ENCODE results near the gene CIC.
A peak's percentile ranks its signal among the peaks of the same experiment; 100 is the strongest.

CIC gene

DNA sequence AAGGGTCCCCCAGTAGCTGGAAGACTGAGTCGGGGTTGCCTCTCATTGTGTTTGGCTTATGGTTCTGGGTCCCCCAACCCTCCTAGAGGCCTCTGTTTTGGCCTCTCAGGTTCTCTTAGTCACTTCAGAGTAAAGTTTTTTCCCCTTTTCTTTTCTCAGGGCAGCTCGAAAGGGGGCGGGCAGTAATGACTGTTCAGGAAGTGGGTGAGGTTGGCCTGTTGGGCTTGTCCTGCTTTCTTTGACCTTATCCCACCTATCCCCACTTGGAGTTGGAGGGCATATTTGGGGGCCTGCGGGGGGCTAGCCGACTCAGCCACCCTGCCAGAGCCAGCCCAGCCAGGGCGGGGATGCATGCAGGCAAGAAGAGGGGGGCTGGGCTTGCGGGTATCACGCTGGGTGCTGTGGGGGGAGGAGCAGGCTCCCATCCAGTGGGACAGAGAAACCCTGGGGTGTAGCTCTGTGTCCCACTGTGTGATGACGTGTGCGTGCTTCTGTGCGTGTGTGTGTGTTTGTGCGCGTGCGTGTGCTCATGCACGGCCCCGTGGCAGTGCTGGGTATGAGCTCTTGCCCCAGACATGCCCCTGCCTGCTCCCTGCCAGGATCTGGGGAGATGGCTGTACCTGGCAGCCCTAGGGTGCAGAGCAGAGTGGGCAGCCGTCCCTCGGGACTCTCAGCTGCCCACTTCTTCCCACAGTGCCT, 1.4 kb downstream of the CIC start:
- Histone ChIP-seq H2AK5ac (ENCODE audit: low read length, severe bottlenecking) (peak overlapping the region; percentile 95), H3K27ac (ENCODE audit: low read length, poor library complexity, severe bottlenecking) (peak overlapping the region; percentile 97), H3K4me3 (ENCODE audit: insufficient read depth in 1 of 2, low read depth in 1 of 2, low read length in 2 of 2) (peak overlapping the region; percentile 44 to 96), H2BK5ac (ENCODE audit: low read depth, low read length, poor library complexity, severe bottlenecking) (peak overlapping the region; percentile 97), H3K14ac (ENCODE audit: low read length in 2 of 2) (peak overlapping the region in 1 of 2 experiments; percentile 98), H3K4me2 (ENCODE audit: low read length, poor library complexity, severe bottlenecking) (peak overlapping the region; percentile 81), H3K4ac (ENCODE audit: low read depth in 1 of 2, low read length in 2 of 2) (peak overlapping the region; percentile 83 to 96), H3K36me3 (ENCODE audit: control insufficient read depth in 1 of 2, insufficient read depth in 2 of 2, low read depth in 1 of 2, low read length in 2 of 2) (peaks cover 34 to 40% of the 10 kb centered on the region in 2 experiments), H2AFZ (ENCODE audit: low read depth, low read length) (no peak overlapping the region), H2BK15ac (ENCODE audit: low read depth, poor library complexity, severe bottlenecking) (peak overlapping the region; percentile 95), H3K4me1 (ENCODE audit: control insufficient read depth, insufficient read depth, low read depth, low read length) (peaks cover 51% of the 10 kb centered on the region), H3K79me1 (replicated peaks; ENCODE audit: low read length, poor library complexity, severe bottlenecking) (peaks cover 2% of the 10 kb centered on the region), H3K23ac (ENCODE audit: low read length in 2 of 2) (peak overlapping the region in 1 of 2 experiments; percentile 75), H2BK120ac (ENCODE audit: low read depth, low read length) (peak overlapping the region; percentile 71), H3K9ac (ENCODE audit: low read length) (peak overlapping the region; percentile 98), H3K18ac (ENCODE audit: low read depth in 1 of 2, low read length in 2 of 2) (peak overlapping the region; percentile 79 to 98), H4K8ac (ENCODE audit: low read length) (peak overlapping the region; percentile 91), H3K27me3 (ENCODE audit: control insufficient read depth in 1 of 2, insufficient read depth in 1 of 2, low read length in 2 of 2) (no peaks in the 10 kb centered on the region), H4K91ac (ENCODE audit: low read length) (peak overlapping the region; percentile 94), H3K9me3 (ENCODE audit: control insufficient read depth, low read length) (no peaks in the 10 kb centered on the region), H2BK12ac (ENCODE audit: low read length in 2 of 2) (peak overlapping the region; percentile 92 to 96)
- 77% methylated on average over 17 of the region's 18 CpGs for WGBS
- peak; percentile 73 for DNase-seq

DNA sequence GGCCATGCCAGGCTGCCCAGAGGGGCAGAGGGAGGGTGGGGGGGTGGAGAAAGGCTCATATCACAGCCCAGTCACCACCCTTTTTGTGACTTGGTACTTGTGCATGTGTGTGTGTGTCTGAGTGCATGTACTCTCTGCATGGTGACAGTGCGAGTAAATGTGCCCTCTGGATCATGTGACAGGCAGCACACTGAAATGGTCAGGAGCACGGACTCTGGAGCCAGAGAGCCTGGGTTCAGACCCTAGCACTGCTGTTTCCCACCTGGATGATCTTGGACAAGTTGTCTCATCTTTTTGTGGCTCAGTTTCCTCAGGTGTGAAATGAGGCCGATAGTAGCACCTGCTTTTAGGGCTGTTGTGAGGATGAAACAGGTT, 2.0 kb downstream of the CIC start:
- Histone ChIP-seq H2AFZ (ENCODE audit: low read depth, low read length) (no peak overlapping the region), H3K14ac (ENCODE audit: low read length in 2 of 2) (peak overlapping the region in 1 of 2 experiments; percentile 98)
- WGBS = 93% methylated on average over 3 of the region's 3 CpGs

DNA sequence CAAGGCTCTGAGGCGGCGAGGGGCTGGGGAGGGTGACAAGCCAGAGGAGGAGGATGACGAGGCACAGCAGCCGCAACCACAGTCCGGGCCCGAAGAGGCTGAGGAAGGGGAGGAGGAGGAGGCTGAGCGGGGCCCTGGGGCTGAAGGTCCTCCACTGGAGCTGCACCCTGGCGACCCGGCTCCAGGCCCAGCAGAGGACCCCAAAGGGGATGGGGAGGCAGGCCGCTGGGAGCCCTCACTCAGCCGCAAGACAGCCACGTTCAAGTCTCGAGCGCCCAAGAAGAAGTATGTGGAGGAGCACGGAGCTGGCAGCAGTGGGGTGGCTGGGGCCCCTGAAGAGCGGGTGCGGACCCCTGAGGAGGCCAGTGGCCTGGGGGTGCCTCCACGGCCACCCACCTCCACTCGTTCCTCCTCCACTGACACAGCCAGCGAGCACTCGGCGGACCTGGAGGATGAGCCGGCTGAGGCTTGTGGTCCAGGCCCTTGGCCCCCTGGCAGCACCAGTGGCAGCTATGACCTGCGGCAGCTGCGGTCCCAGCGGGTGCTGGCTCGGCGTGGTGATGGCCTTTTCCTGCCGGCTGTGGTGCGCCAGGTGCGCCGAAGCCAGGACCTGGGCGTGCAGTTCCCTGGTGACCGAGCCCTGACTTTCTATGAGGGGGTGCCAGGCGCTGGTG, 2.9 kb downstream of the CIC start:
- no peak overlapping the region for H4K91ac ChIP-seq (ENCODE audit: low read length)
- H3K9ac ChIP-seq (ENCODE audit: low read length) = peak overlapping the region; percentile 98
- H3K14ac ChIP-seq (ENCODE audit: low read length in 2 of 2) = no peak overlapping the region
- peaks cover 49 to 51% of the 10 kb centered on the region in 2 experiments for H3K36me3 ChIP-seq (ENCODE audit: control insufficient read depth in 1 of 2, insufficient read depth in 2 of 2, low read depth in 1 of 2, low read length in 2 of 2)
- no peak overlapping the region for H2BK5ac ChIP-seq (ENCODE audit: low read depth, low read length, poor library complexity, severe bottlenecking)
- no peaks in the 10 kb centered on the region for H3K27me3 ChIP-seq (ENCODE audit: control insufficient read depth in 1 of 2, insufficient read depth in 1 of 2, low read length in 2 of 2)
- no peak overlapping the region for H3K4me2 ChIP-seq (ENCODE audit: low read length, poor library complexity, severe bottlenecking)
- no peak for DNase-seq
- no peak overlapping the region for H3K18ac ChIP-seq (ENCODE audit: low read depth in 1 of 2, low read length in 2 of 2)
- peak overlapping the region in 1 of 2 experiments; percentile 21 for H2BK12ac ChIP-seq (ENCODE audit: low read length in 2 of 2)
- H3K4me3 ChIP-seq (ENCODE audit: insufficient read depth in 1 of 2, low read depth in 1 of 2, low read length in 2 of 2) = no peak overlapping the region
- no peak overlapping the region for H3K23ac ChIP-seq (ENCODE audit: low read length in 2 of 2)
- no peak overlapping the region for H3K4ac ChIP-seq (ENCODE audit: low read depth in 1 of 2, low read length in 2 of 2)
- no peak overlapping the region for H2AFZ ChIP-seq (ENCODE audit: low read depth, low read length)
- peak overlapping the region; percentile 23 for H2BK15ac ChIP-seq (ENCODE audit: low read depth, poor library complexity, severe bottlenecking)
- no peak overlapping the region for H4K8ac ChIP-seq (ENCODE audit: low read length)
- H2BK120ac ChIP-seq (ENCODE audit: low read depth, low read length) = no peak overlapping the region
- 95% methylated on average over 34 of the region's 35 CpGs for WGBS
- peaks cover 2% of the 10 kb centered on the region for H3K79me1 ChIP-seq (replicated peaks; ENCODE audit: low read length, poor library complexity, severe bottlenecking)
- H3K9me3 ChIP-seq (ENCODE audit: control insufficient read depth, low read length) = no peaks in the 10 kb centered on the region
- H3K4me1 ChIP-seq (ENCODE audit: control insufficient read depth, insufficient read depth, low read depth, low read length) = peaks cover 61% of the 10 kb centered on the region
- peak overlapping the region; percentile 97 for H3K27ac ChIP-seq (ENCODE audit: low read length, poor library complexity, severe bottlenecking)
- peak overlapping the region; percentile 94 for H2AK5ac ChIP-seq (ENCODE audit: low read length, severe bottlenecking)

More for the DNA sequence above, 2.0 kb downstream of the CIC start:
- Histone ChIP-seq H2BK12ac (ENCODE audit: low read length in 2 of 2) (peak overlapping the region in 1 of 2 experiments; percentile 96), H4K8ac (ENCODE audit: low read length) (peak overlapping the region; percentile 39), H3K23ac (ENCODE audit: low read length in 2 of 2) (peak overlapping the region in 1 of 2 experiments; percentile 75), H3K27ac (ENCODE audit: low read length, poor library complexity, severe bottlenecking) (peak overlapping the region; percentile 97), H3K36me3 (ENCODE audit: control insufficient read depth in 1 of 2, insufficient read depth in 2 of 2, low read depth in 1 of 2, low read length in 2 of 2) (peaks cover 39 to 44% of the 10 kb centered on the region in 2 experiments), H4K91ac (ENCODE audit: low read length) (no peak overlapping the region), H3K9me3 (ENCODE audit: control insufficient read depth, low read length) (no peaks in the 10 kb centered on the region), H3K18ac (ENCODE audit: low read depth in 1 of 2, low read length in 2 of 2) (peak overlapping the region; percentile 23 to 98), H2BK5ac (ENCODE audit: low read depth, low read length, poor library complexity, severe bottlenecking) (peak overlapping the region; percentile 57), H3K4ac (ENCODE audit: low read depth in 1 of 2, low read length in 2 of 2) (peak overlapping the region in 1 of 2 experiments; percentile 45), H2BK15ac (ENCODE audit: low read depth, poor library complexity, severe bottlenecking) (no peak overlapping the region), H3K9ac (ENCODE audit: low read length) (peak overlapping the region; percentile 98), H3K4me2 (ENCODE audit: low read length, poor library complexity, severe bottlenecking) (peak overlapping the region; percentile 81), H3K4me1 (ENCODE audit: control insufficient read depth, insufficient read depth, low read depth, low read length) (peaks cover 54% of the 10 kb centered on the region), H3K79me1 (replicated peaks; ENCODE audit: low read length, poor library complexity, severe bottlenecking) (peaks cover 2% of the 10 kb centered on the region), H3K27me3 (ENCODE audit: control insufficient read depth in 1 of 2, insufficient read depth in 1 of 2, low read length in 2 of 2) (no peaks in the 10 kb centered on the region), H2AK5ac (ENCODE audit: low read length, severe bottlenecking) (peak overlapping the region; percentile 94), H3K4me3 (ENCODE audit: insufficient read depth in 1 of 2, low read depth in 1 of 2, low read length in 2 of 2) (peak overlapping the region; percentile 37 to 96), H2BK120ac (ENCODE audit: low read depth, low read length) (no peak overlapping the region)
- DNase-seq = no peak

DNA sequence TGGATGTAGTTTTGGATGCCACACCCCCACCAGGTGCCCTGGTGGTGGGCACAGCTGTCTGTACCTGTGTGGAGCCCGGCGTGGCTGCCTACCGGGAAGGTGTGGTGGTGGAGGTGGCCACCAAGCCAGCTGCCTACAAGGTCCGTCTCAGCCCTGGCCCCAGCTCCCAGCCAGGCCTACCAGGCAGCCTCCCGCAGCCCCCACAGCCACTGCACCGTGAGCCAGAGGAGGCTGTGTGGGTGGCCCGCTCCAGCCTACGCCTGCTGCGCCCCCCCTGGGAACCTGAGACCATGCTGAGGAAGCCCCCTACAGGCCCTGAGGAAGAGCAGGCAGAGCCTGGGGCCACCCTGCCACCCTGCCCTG, 3.5 kb downstream of the CIC start:
- Histone ChIP-seq H3K4ac (ENCODE audit: low read depth in 1 of 2, low read length in 2 of 2) (no peak overlapping the region), H3K27ac (ENCODE audit: low read length, poor library complexity, severe bottlenecking) (no peak overlapping the region), H3K79me1 (replicated peaks; ENCODE audit: low read length, poor library complexity, severe bottlenecking) (peaks cover 2% of the 10 kb centered on the region), H3K4me1 (ENCODE audit: control insufficient read depth, insufficient read depth, low read depth, low read length) (peaks cover 65% of the 10 kb centered on the region), H2AFZ (ENCODE audit: low read depth, low read length) (no peak overlapping the region), H2BK12ac (ENCODE audit: low read length in 2 of 2) (no peak overlapping the region), H3K9me3 (ENCODE audit: control insufficient read depth, low read length) (no peaks in the 10 kb centered on the region), H3K4me3 (ENCODE audit: insufficient read depth in 1 of 2, low read depth in 1 of 2, low read length in 2 of 2) (no peak overlapping the region), H2BK15ac (ENCODE audit: low read depth, poor library complexity, severe bottlenecking) (no peak overlapping the region), H3K18ac (ENCODE audit: low read depth in 1 of 2, low read length in 2 of 2) (no peak overlapping the region), H3K9ac (ENCODE audit: low read length) (no peak overlapping the region), H4K91ac (ENCODE audit: low read length) (no peak overlapping the region), H2BK120ac (ENCODE audit: low read depth, low read length) (no peak overlapping the region), H2AK5ac (ENCODE audit: low read length, severe bottlenecking) (no peak overlapping the region), H2BK5ac (ENCODE audit: low read depth, low read length, poor library complexity, severe bottlenecking) (no peak overlapping the region), H3K23ac (ENCODE audit: low read length in 2 of 2) (no peak overlapping the region), H3K27me3 (ENCODE audit: control insufficient read depth in 1 of 2, insufficient read depth in 1 of 2, low read length in 2 of 2) (no peaks in the 10 kb centered on the region), H3K14ac (ENCODE audit: low read length in 2 of 2) (no peak overlapping the region), H3K4me2 (ENCODE audit: low read length, poor library complexity, severe bottlenecking) (no peak overlapping the region), H4K8ac (ENCODE audit: low read length) (no peak overlapping the region), H3K36me3 (ENCODE audit: control insufficient read depth in 1 of 2, insufficient read depth in 2 of 2, low read depth in 1 of 2, low read length in 2 of 2) (peaks cover 52% of the 10 kb centered on the region in 2 experiments)
- no peak for DNase-seq
- WGBS = 94% methylated on average over 9 of the region's 9 CpGs

All from mesenchymal stem cell (in vitro differentiated cells and primary cell).